ENCODE data around the gene PLA2G7. TPM values are rescaled to one million over a fixed set of nuclear protein-coding genes. Genes with fewer than 3 reads are reported as not detected.
"Not testable (repeated sequence)": the region's sequence is repeated elsewhere in the genome, so short reads cannot be mapped to it uniquely, and the experiment has no call there.

The PLA2G7 gene
- total RNA-seq, 4 donors from 2014 or later, result 0.53 to 3.3 (median 0.73) TPM

DNA sequence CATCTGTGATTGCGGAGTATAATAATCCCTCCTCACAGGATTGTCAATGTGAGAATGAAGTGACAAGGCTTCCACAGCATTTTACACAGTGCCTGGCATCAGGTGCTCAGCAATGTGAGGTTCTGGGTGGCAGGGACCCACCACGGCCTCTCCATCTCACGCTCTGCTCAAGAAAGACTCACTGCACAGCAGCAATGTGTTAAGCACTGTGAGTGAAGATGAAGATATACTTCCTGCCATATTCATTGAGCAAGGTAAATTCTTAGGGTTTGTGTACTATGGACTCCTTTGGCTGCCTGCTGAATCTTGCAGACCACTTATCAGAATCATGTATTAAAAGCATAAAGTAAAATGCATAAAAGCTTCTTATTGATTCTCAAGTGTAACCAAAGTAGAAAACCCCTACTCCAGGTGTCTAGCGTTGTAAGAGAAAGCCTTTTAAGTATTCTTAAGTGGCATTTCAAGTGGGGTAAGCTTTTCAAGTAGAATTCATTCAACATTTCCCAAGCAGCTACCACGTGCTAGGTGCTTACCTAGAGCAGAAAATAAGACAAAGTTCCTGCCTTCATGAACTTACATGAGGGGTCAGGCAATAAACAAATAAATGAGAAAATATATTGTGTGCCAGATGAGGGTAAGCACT, 41.0 kb upstream of the PLA2G7 start:
- no peaks in the 10 kb centered on the region for H3K4me1 ChIP-seq
- DNase-seq, result no peak
- TF ChIP-seq, protein P1, sequence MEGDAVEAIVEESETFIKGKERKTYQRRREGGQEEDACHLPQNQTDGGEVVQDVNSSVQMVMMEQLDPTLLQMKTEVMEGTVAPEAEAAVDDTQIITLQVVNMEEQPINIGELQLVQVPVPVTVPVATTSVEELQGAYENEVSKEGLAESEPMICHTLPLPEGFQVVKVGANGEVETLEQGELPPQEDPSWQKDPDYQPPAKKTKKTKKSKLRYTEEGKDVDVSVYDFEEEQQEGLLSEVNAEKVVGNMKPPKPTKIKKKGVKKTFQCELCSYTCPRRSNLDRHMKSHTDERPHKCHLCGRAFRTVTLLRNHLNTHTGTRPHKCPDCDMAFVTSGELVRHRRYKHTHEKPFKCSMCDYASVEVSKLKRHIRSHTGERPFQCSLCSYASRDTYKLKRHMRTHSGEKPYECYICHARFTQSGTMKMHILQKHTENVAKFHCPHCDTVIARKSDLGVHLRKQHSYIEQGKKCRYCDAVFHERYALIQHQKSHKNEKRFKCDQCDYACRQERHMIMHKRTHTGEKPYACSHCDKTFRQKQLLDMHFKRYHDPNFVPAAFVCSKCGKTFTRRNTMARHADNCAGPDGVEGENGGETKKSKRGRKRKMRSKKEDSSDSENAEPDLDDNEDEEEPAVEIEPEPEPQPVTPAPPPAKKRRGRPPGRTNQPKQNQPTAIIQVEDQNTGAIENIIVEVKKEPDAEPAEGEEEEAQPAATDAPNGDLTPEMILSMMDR (IDR thresholded peaks at IDR 0.05), result no peak
- TF ChIP-seq POLR2A (IDR thresholded peaks at IDR 0.05), result no peak

GRCh38 chr6:46774736-46775135, 39.6 kb upstream of the PLA2G7 start:
- not testable (repeated sequence) for DNase-seq, H3K4me1 ChIP-seq, H3K4me3 ChIP-seq, H3K9me3 ChIP-seq, H3K27ac ChIP-seq, H3K36me3 ChIP-seq, H3K27me3 ChIP-seq

More for the DNA sequence above, 41.0 kb upstream of the PLA2G7 start:
- Histone ChIP-seq H3K27me3 (no peaks in the 10 kb centered on the region), H3K36me3 (no peaks in the 10 kb centered on the region), H3K4me3 (no peak overlapping the region), H3K9me3 (no peaks in the 10 kb centered on the region), H3K27ac (no peak overlapping the region)

GRCh38 chr6:46773201-46773855, 38.2 kb upstream of the PLA2G7 start:
- peak overlapping the region in 1 of 4 donors; percentile 8 for H3K27ac ChIP-seq
- no peak overlapping the region for H3K4me3 ChIP-seq
- H3K36me3 ChIP-seq, result no peaks in the 10 kb centered on the region
- no peaks in the 10 kb centered on the region for H3K27me3 ChIP-seq
- no peak for DNase-seq
- no peaks in the 10 kb centered on the region for H3K9me3 ChIP-seq
- TF ChIP-seq, protein P1 (IDR thresholded peaks at IDR 0.05), result no peak
- no peak for TF ChIP-seq POLR2A (IDR thresholded peaks at IDR 0.05)
- H3K4me1 ChIP-seq, result no peaks in the 10 kb centered on the region

- Histone ChIP-seq H3K4me3 (no peak overlapping the region), H3K4me1 (no peaks in the 10 kb centered on the region), H3K36me3 (no peaks in the 10 kb centered on the region), H3K27ac (peak overlapping the region in 1 of 4 donors; percentile 8), H3K9me3 (no peaks in the 10 kb centered on the region), H3K27me3 (no peaks in the 10 kb centered on the region)
- TF ChIP-seq, protein P1 (IDR thresholded peaks at IDR 0.05), result no peak
- no peak for TF ChIP-seq POLR2A (IDR thresholded peaks at IDR 0.05)
- peak in 2 of 3 donors; percentile 16 to 55 for DNase-seq
Measured at GRCh38 chr6:46772762-46773161, 37.6 kb upstream of the PLA2G7 start.

- Histone ChIP-seq H3K36me3 (no peaks in the 10 kb centered on the region), H3K9me3 (no peaks in the 10 kb centered on the region), H3K4me3 (no peak overlapping the region), H3K27ac (peak overlapping the region in 1 of 4 donors; percentile 46), H3K27me3 (no peaks in the 10 kb centered on the region), H3K4me1 (no peaks in the 10 kb centered on the region)
- DNase-seq, result no peak
- TF ChIP-seq POLR2A (IDR thresholded peaks at IDR 0.05), result no peak
- TF ChIP-seq, protein P1 (IDR thresholded peaks at IDR 0.05), result no peak
Measured at GRCh38 chr6:46772016-46772415, 36.8 kb upstream of the PLA2G7 start.

DNA sequence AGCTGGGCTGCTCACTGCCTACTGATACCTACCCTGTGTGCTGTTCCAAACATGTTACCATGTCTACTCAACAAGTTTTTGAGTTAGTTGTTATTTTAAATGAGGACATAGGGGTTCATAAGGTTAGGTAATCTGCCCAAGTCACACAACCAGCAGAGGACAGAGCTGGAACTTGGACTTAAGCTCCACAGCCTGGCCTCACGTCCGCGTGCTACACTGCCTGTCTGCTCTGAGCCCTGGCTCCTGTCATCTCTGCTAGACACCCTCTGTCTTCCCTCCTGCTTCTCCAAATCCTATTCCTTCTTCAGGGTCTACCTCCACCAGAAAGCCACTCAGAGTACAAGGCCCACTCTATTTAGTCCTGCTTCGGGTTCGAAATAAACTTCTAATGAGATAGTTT, 29.8 kb upstream of the PLA2G7 start:
- Histone ChIP-seq H3K27ac (no peak overlapping the region), H3K4me3 (no peak overlapping the region), H3K27me3 (no peaks in the 10 kb centered on the region), H3K4me1 (no peaks in the 10 kb centered on the region), H3K9me3 (no peaks in the 10 kb centered on the region), H3K36me3 (no peaks in the 10 kb centered on the region)
- TF ChIP-seq POLR2A (IDR thresholded peaks at IDR 0.05), result no peak
- TF ChIP-seq, protein P1 (IDR thresholded peaks at IDR 0.05), result no peak
- DNase-seq, result no peak

- not testable (repeated sequence) for H3K9me3 ChIP-seq, H3K4me3 ChIP-seq, H3K27me3 ChIP-seq, H3K36me3 ChIP-seq, H3K27ac ChIP-seq, H3K4me1 ChIP-seq, DNase-seq
Measured at GRCh38 chr6:46764280-46764679, 29.1 kb upstream of the PLA2G7 start.
